GM12878 (cell line): ENCODE measurements around the gene GPR4.

ENCODE experiments used
- IKZF1 ChIP-seq: fragments of 450-650 bp; conservative IDR thresholded peaks from 2 replicates; pipeline ENCODE4 v1.6.1; 2017; ENCODE audit warnings: antibody characterized with exemption, mild to moderate bottlenecking
- NFIC ChIP-seq: IDR thresholded peaks from 2 replicates; pipeline ENCODE4 v1.6.1; 2012; ENCODE audit warnings: low read depth, mild to moderate bottlenecking, inconsistent platforms, low read length, moderate library complexity
- POLR2A ChIP-seq: IDR thresholded peaks from 2 replicates; pipeline ENCODE4 v1.6.1; 2011; ENCODE audit warnings: low read depth, mild to moderate bottlenecking, low read length
- RUNX3 ChIP-seq: IDR thresholded peaks from 2 replicates; pipeline ENCODE4 v1.6.1; 2012; ENCODE audit warnings: low read length, inconsistent platforms
- SP1 ChIP-seq: IDR thresholded peaks from one replicate; pipeline ENCODE4 v1.6.1; 2011; ENCODE audit warnings: low read depth, low read length
- ZNF622 ChIP-seq: fragments of 450-650 bp; IDR thresholded peaks from 2 replicates; pipeline ENCODE4 v1.6.1; 2017; ENCODE audit warnings: mild to moderate bottlenecking, inconsistent platforms
- TF ChIP-seq, protein P1 (sequence below), 3 experiments: IDR thresholded peaks in 2 of 3; conservative IDR thresholded peaks in 1 of 3; 2 replicates each; pipeline ENCODE4 v1.5.1; 2011; ENCODE audit warnings: low read depth in 3 of 3, low read length in 3 of 3, mild to moderate bottlenecking in 3 of 3, control low read depth in 2 of 3, moderate library complexity in 2 of 3, inconsistent platforms in 1 of 3, mixed read lengths in 1 of 3; ENCODE audit not compliant: control insufficient read depth in 2 of 3, insufficient read depth in 1 of 3; ENCODE audit errors: extremely low read depth in 1 of 3

DNA sequence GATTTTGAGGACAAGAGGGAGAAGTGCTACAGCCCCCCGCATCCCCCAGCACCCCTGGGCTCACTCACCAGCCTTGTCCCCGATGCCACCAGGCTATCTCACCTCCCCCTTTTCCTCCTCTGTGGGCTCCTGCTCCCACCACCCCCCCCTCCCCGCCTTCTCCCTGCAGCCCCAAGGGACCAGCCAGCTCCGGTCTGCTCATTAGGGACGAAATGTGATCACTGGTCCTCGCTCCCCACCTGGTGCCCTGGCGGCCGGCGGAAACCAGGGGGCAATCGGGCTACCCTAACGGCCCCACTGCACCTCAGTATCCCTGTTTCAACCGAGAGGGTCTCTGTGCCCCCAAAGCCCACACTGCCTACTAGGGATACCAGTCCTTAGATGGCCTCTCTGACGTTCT lies 2.7 kb downstream of the GPR4 start:
- TF ChIP-seq, protein P1, sequence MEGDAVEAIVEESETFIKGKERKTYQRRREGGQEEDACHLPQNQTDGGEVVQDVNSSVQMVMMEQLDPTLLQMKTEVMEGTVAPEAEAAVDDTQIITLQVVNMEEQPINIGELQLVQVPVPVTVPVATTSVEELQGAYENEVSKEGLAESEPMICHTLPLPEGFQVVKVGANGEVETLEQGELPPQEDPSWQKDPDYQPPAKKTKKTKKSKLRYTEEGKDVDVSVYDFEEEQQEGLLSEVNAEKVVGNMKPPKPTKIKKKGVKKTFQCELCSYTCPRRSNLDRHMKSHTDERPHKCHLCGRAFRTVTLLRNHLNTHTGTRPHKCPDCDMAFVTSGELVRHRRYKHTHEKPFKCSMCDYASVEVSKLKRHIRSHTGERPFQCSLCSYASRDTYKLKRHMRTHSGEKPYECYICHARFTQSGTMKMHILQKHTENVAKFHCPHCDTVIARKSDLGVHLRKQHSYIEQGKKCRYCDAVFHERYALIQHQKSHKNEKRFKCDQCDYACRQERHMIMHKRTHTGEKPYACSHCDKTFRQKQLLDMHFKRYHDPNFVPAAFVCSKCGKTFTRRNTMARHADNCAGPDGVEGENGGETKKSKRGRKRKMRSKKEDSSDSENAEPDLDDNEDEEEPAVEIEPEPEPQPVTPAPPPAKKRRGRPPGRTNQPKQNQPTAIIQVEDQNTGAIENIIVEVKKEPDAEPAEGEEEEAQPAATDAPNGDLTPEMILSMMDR (IDR thresholded peaks at IDR 0.05 in 2 of 3, conservative IDR thresholded peaks at IDR 0.05 in 1 of 3; ENCODE audit: control insufficient read depth in 2 of 3, extremely low read depth in 1 of 3, insufficient read depth in 1 of 3, low read depth in 3 of 3, low read length in 3 of 3): no peak; a peak in 1 of 6 replicates
- TF ChIP-seq IKZF1 (no peak), POLR2A (no peak), NFIC (no peak), ZNF622 (no peak), SP1 (no peak), RUNX3 (no peak)
